ENCODE results near the gene ABHD4. TPM values are rescaled to one million over a fixed set of nuclear protein-coding genes. Genes with fewer than 3 reads are reported as not detected.

Gene ABHD4
- total RNA-seq, 4 donors from 2014 or later, result 17.1 to 38.7 (median 27.6) TPM

DNA sequence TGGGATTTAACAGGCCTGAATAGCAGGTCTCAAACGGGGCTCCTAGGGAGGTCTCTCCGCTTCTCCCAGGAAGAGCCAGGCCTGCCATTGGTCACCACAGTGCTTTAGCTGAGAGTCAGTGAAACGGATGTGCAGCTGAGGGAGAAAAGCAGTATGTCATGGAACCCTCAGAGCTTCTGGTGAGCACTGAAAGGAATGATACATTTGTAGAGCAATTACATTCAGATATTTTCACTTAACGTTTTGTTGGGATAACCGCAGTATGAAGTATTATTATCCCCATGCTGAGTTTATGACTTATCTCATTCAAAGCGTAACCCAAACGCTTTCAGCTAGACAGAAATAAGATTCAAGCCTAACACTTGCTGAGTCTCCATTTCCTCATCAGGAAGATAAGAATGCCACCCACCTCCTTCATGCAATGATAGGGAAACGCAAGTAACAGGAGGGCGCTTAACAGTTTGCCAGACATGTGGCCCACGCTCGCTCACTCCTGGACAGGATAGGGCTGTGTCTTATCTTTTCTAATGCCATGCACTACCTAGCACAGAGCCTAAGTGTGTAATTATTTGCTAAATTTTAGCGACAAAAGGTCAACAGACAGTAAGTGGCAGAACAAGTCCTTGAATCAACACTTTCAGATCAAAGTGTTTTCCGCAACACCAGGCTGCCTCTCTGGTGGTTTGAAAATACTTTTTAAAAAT, 37.3 kb upstream of the ABHD4 start:
- no peak overlapping the region for H3K27ac ChIP-seq
- H3K9me3 ChIP-seq, result no peaks in the 10 kb centered on the region
- no peaks in the 10 kb centered on the region for H3K36me3 ChIP-seq
- ATAC-seq, result no peak
- in situ Hi-C loops (cut with MboI; ENCODE audit: low sequenced_read_pairs in 4 of 4) (loop anchor here (10.0 to 25.0 kb wide), 3 partner anchors 84 to 301 kb away; partner anchors contain the start of genes LRP10 (in 1 of the 4) and OR6J1 (in 1 of the 4)), intact Hi-C loops (cut with DNase I; ENCODE audit: low total_unique reads) (no loop called here)
- TF ChIP-seq, protein P1, sequence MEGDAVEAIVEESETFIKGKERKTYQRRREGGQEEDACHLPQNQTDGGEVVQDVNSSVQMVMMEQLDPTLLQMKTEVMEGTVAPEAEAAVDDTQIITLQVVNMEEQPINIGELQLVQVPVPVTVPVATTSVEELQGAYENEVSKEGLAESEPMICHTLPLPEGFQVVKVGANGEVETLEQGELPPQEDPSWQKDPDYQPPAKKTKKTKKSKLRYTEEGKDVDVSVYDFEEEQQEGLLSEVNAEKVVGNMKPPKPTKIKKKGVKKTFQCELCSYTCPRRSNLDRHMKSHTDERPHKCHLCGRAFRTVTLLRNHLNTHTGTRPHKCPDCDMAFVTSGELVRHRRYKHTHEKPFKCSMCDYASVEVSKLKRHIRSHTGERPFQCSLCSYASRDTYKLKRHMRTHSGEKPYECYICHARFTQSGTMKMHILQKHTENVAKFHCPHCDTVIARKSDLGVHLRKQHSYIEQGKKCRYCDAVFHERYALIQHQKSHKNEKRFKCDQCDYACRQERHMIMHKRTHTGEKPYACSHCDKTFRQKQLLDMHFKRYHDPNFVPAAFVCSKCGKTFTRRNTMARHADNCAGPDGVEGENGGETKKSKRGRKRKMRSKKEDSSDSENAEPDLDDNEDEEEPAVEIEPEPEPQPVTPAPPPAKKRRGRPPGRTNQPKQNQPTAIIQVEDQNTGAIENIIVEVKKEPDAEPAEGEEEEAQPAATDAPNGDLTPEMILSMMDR (IDR thresholded peaks at IDR 0.05 in 4 of 5, conservative IDR thresholded peaks at IDR 0.05 in 1 of 5), result no peak
- TF ChIP-seq POLR2A (IDR thresholded peaks at IDR 0.05), result no peak
- no peak for DNase-seq
- no peak overlapping the region for H3K4me3 ChIP-seq
- H3K27me3 ChIP-seq, result no peaks in the 10 kb centered on the region
- H3K4me1 ChIP-seq, result peaks cover 14 to 28% of the 10 kb centered on the region in 2 donors

DNA sequence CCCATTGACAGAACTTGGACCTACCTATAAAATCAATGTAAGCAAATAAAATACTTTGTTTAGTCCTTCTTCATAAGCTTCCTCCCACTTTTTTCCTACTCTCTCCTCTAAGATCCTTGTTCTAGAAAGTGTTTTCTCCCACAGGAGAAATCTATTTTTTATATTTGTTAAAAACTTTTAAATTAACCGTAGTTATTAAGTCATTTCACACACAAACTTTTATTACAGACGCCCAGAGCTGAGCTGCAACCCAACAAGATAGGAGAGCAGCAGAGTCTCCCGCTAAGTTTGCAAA, 36.8 kb upstream of the ABHD4 start:
- H3K4me3 ChIP-seq, result no peak overlapping the region
- DNase-seq (no peak), ATAC-seq (no peak)
- peaks cover 14 to 32% of the 10 kb centered on the region in 2 donors for H3K4me1 ChIP-seq
- H3K27ac ChIP-seq, result no peak overlapping the region
- H3K9me3 ChIP-seq, result no peaks in the 10 kb centered on the region
- intact Hi-C loops (cut with DNase I; ENCODE audit: low total_unique reads) (no loop called here), in situ Hi-C loops (cut with MboI; ENCODE audit: low sequenced_read_pairs in 4 of 4) (loop anchor here (10.0 to 25.0 kb wide), 3 partner anchors 83 to 301 kb away; partner anchors contain the start of genes LRP10 (in 1 of the 4) and OR6J1 (in 1 of the 4))
- no peaks in the 10 kb centered on the region for H3K36me3 ChIP-seq
- H3K27me3 ChIP-seq, result no peaks in the 10 kb centered on the region
- no peak for TF ChIP-seq POLR2A (IDR thresholded peaks at IDR 0.05)
- TF ChIP-seq, protein P1 (IDR thresholded peaks at IDR 0.05 in 4 of 5, conservative IDR thresholded peaks at IDR 0.05 in 1 of 5), result no peak

DNA sequence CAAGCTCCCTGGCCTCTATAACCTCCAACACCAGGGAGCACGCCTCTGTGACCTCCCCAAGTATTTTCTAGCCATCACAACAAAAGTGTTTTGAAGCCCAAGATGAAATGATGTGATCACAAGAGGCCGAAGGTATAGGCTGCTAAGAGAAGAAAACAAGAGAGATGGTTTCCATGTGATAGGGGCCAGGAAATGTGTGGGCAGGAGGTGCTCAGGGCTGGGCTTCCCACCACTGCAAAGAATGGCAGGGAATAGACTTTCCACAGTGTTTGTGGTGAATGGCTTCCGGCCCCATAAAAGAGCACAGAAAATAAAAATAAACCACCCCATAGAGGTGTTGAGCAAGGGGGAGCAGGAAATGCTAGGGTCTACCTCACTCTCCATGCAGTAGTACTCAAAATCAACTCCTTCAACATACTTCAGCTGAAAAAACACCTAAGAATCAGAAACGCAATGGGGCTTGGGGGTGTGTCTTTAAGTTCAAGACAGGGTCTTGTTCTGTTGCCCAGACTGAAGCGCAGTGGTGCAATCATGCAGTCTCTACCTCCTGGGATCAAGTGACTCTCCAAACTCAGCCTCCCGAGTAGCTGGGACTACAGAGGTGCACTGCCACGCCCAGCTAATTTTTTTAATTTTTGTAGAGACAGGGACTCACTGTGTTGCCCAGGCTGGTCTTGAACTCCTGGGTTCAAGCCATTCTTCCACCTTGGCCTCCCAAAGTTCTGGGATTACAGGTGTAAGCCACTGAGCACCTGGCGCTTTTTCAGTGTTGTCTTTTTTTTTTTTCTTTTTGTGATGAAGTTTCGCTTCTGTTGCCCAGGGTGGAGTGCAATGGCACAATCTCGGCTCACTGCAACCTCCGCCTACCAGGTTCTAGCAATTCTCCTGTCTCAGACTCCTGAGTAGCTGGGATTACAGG, 36.2 kb upstream of the ABHD4 start:
- Histone ChIP-seq H3K36me3 (no peaks in the 10 kb centered on the region), H3K27me3 (no peaks in the 10 kb centered on the region), H3K27ac (no peak overlapping the region), H3K4me3 (no peak overlapping the region), H3K9me3 (no peaks in the 10 kb centered on the region), H3K4me1 (peaks cover 16 to 34% of the 10 kb centered on the region in 2 donors)
- in situ Hi-C loops (cut with MboI; ENCODE audit: low sequenced_read_pairs in 4 of 4) (loop anchor here (10.0 to 25.0 kb wide), 3 partner anchors 83 to 300 kb away; partner anchors contain the start of genes LRP10 (in 1 of the 4) and OR6J1 (in 1 of the 4)), intact Hi-C loops (cut with DNase I; ENCODE audit: low total_unique reads) (no loop called here)
- DNase-seq (no peak), ATAC-seq (no peak)
- no peak for TF ChIP-seq POLR2A (IDR thresholded peaks at IDR 0.05)
- TF ChIP-seq, protein P1 (IDR thresholded peaks at IDR 0.05 in 4 of 5, conservative IDR thresholded peaks at IDR 0.05 in 1 of 5), result no peak

DNA sequence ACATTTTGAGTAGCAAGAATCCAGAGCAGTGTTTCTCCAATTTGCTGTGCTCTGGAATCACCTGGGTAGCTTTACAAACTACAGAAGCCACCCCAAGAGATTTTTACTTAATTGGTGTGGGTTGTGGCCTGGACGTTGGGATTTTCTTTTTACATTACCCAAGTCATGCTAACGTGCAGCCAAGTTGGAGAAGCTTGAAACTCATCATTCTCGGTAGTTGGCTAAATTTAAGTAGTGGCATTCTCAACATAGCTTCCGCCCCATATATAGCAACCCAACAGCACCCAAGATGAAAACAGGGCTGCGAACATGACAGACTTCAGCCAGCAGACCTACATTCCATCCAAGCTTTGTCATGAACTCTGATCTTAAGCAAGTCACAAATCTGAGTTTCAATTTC, 34.1 kb upstream of the ABHD4 start:
- ATAC-seq (no peak), DNase-seq (no peak)
- H3K4me3 ChIP-seq, result no peak overlapping the region
- H3K9me3 ChIP-seq, result no peaks in the 10 kb centered on the region
- intact Hi-C loops (cut with DNase I; ENCODE audit: low total_unique reads) (no loop called here), in situ Hi-C loops (cut with MboI; ENCODE audit: low sequenced_read_pairs in 4 of 4) (loop anchor here (10.0 to 25.0 kb wide), 3 partner anchors 81 to 298 kb away; partner anchors contain the start of genes LRP10 (in 1 of the 4) and OR6J1 (in 1 of the 4))
- no peak overlapping the region for H3K27ac ChIP-seq
- no peaks in the 10 kb centered on the region for H3K27me3 ChIP-seq
- TF ChIP-seq POLR2A (IDR thresholded peaks at IDR 0.05), result no peak
- TF ChIP-seq, protein P1 (IDR thresholded peaks at IDR 0.05 in 4 of 5, conservative IDR thresholded peaks at IDR 0.05 in 1 of 5), result no peak
- H3K36me3 ChIP-seq, result no peaks in the 10 kb centered on the region
- H3K4me1 ChIP-seq, result peaks cover 18 to 43% of the 10 kb centered on the region in 2 donors
